H9 (cell line): ENCODE results near the gene AP2A2. TPM values are rescaled to one million over a fixed set of nuclear protein-coding genes. Genes with fewer than 3 reads are reported as not detected.

Experiments used
- DNase-seq: peaks from one replicate; pipeline ENCODE4 v3.0.0-alpha.2; 2017
- H2AFZ ChIP-seq: one replicate; pipeline ENCODE4 v1.6.1; 2013; ENCODE audit warnings: mild to moderate bottlenecking, low read length, control low read depth, moderate library complexity
- H2AK5ac ChIP-seq: 2 replicates; pipeline ENCODE4 v1.6.1; 2013; ENCODE audit warnings: low read length, control low read depth, mixed read lengths; ENCODE audit not compliant: insufficient read length
- H2BK120ac ChIP-seq: one replicate; pipeline ENCODE4 v1.6.1; 2013; ENCODE audit warnings: low read depth, mild to moderate bottlenecking, low read length, control low read depth, inconsistent platforms; ENCODE audit not compliant: poor library complexity, severe bottlenecking
- H2BK12ac ChIP-seq: 2 replicates; pipeline ENCODE4 v1.6.1; 2013; ENCODE audit warnings: low read length, control low read depth, mixed read lengths, low read depth; ENCODE audit not compliant: insufficient read length
- H2BK15ac ChIP-seq: 2 replicates; pipeline ENCODE4 v1.6.1; 2013; ENCODE audit warnings: low read depth, low read length, control low read depth
- H2BK20ac ChIP-seq: one replicate; pipeline ENCODE4 v1.6.1; 2013; ENCODE audit warnings: low read depth, mild to moderate bottlenecking, low read length, control low read depth, inconsistent platforms; ENCODE audit not compliant: poor library complexity, severe bottlenecking
- H2BK5ac ChIP-seq: 2 replicates; pipeline ENCODE4 v1.6.1; 2013; ENCODE audit warnings: low read length, control low read depth, mixed read lengths; ENCODE audit not compliant: insufficient read length
- H3K14ac ChIP-seq: 2 replicates; pipeline ENCODE4 v1.6.1; 2013; ENCODE audit warnings: low read length, control low read depth; ENCODE audit not compliant: insufficient read depth
- H3K18ac ChIP-seq: 2 replicates; pipeline ENCODE4 v1.6.1; 2013; ENCODE audit warnings: low read depth, mild to moderate bottlenecking, mixed read lengths, low read length, control low read depth; ENCODE audit not compliant: insufficient read length
- H3K23ac ChIP-seq: 2 replicates; pipeline ENCODE4 v1.6.1; 2013; ENCODE audit warnings: low read length, control low read depth, mixed read lengths, low read depth; ENCODE audit not compliant: insufficient read length
- H3K23me2 ChIP-seq: 2 replicates; pipeline ENCODE4 v1.6.1; 2013; ENCODE audit warnings: low read depth, mild to moderate bottlenecking, mixed read lengths, low read length, control low read depth; ENCODE audit not compliant: insufficient read length, poor library complexity, severe bottlenecking
- H3K27ac ChIP-seq: 2 replicates; pipeline ENCODE4 v1.5.1; 2013; ENCODE audit warnings: low read length, control low read depth, mixed read lengths, low read depth; ENCODE audit not compliant: insufficient read length
- H3K27me3 ChIP-seq: 2 replicates; pipeline ENCODE4 v1.6.1; 2013; ENCODE audit warnings: low read length, control low read depth, inconsistent platforms; ENCODE audit not compliant: insufficient read depth
- H3K4ac ChIP-seq: 2 replicates; pipeline ENCODE4 v1.6.1; 2013; ENCODE audit warnings: low read depth, mild to moderate bottlenecking, control low read depth, inconsistent platforms, low read length, moderate library complexity
- H3K4me1 ChIP-seq: 2 replicates; pipeline ENCODE4 v1.6.1; 2013; ENCODE audit warnings: low read length, control low read depth, inconsistent platforms; ENCODE audit not compliant: insufficient read depth
- H3K4me2 ChIP-seq: 2 replicates; pipeline ENCODE4 v1.6.1; 2013; ENCODE audit warnings: low read length, control low read depth, mixed read lengths; ENCODE audit not compliant: insufficient read length, insufficient read depth
- H3K56ac ChIP-seq: 2 replicates; pipeline ENCODE4 v1.6.1; 2013; ENCODE audit warnings: low read depth, mild to moderate bottlenecking, mixed read lengths, low read length, control low read depth; ENCODE audit not compliant: insufficient read length
- H3K79me1 ChIP-seq: 2 replicates; pipeline ENCODE4 v1.6.1; 2013; ENCODE audit warnings: low read depth, mild to moderate bottlenecking, moderate library complexity, low read length, control low read depth, inconsistent platforms; ENCODE audit not compliant: insufficient read depth, poor library complexity, severe bottlenecking
- H3K79me2 ChIP-seq: 2 replicates; pipeline ENCODE4 v1.6.1; 2013; ENCODE audit warnings: low read length, control low read depth, inconsistent platforms; ENCODE audit not compliant: insufficient read depth
- H3K9ac ChIP-seq: 2 replicates; pipeline ENCODE4 v1.6.1; 2013; ENCODE audit warnings: low read length, control low read depth, mixed read lengths; ENCODE audit not compliant: insufficient read length; ENCODE audit errors: extremely low read depth
- H3K9me3 ChIP-seq: one replicate; pipeline ENCODE4 v1.6.1; 2013; ENCODE audit warnings: low read depth, low read length, inconsistent platforms; ENCODE audit not compliant: control insufficient read depth
- H3T11ph ChIP-seq: one replicate; pipeline ENCODE4 v1.6.1; 2013; ENCODE audit warnings: mild to moderate bottlenecking, low read length, control low read depth, inconsistent platforms
- H4K20me1 ChIP-seq: one replicate; pipeline ENCODE4 v1.6.1; 2013; ENCODE audit not compliant: control insufficient read depth, insufficient read length, insufficient read depth
- H4K5ac ChIP-seq: 2 replicates; pipeline ENCODE4 v1.6.1; 2013; ENCODE audit warnings: low read depth, mild to moderate bottlenecking, mixed read lengths, low read length, control low read depth; ENCODE audit not compliant: insufficient read length
- H4K8ac ChIP-seq: replicated peaks from 2 replicates; pipeline ENCODE4 v1.6.1; 2013; ENCODE audit warnings: low read length, control low read depth, mixed read lengths, low read depth; ENCODE audit not compliant: insufficient read length
- H4K91ac ChIP-seq: 2 replicates; pipeline ENCODE4 v1.6.1; 2013; ENCODE audit warnings: low read depth, mild to moderate bottlenecking, moderate library complexity, mixed read lengths, low read length, control low read depth; ENCODE audit not compliant: insufficient read length
- H3K27ac Mint-ChIP-seq, 3 experiments: 2 replicates in 2 of 3; 3 replicates in 1 of 3; pipeline ENCODE4 v1.8.0; 2020 to 2021; ENCODE audit warnings: mixed read lengths in 3 of 3, mild to moderate bottlenecking in 1 of 3, moderate library complexity in 1 of 3
- H3K27me3 Mint-ChIP-seq: 2 replicates; pipeline ENCODE4 v1.8.0; 2021; ENCODE audit warnings: low read depth, mild to moderate bottlenecking, moderate library complexity, mixed read lengths
- H3K36me3 Mint-ChIP-seq, 3 experiments: 2 replicates in 2 of 3; 3 replicates in 1 of 3; pipeline ENCODE4 v1.8.0; 2020 to 2021; ENCODE audit warnings: low read depth in 3 of 3, mixed read lengths in 3 of 3; ENCODE audit not compliant: insufficient read depth in 1 of 3
- H3K4me1 Mint-ChIP-seq, 2 experiments: 2 replicates each; pipeline ENCODE4 v1.8.0; 2020; ENCODE audit warnings: mixed read lengths in 2 of 2
- H3K4me3 Mint-ChIP-seq, 2 experiments: 2 replicates in 1 of 2; 3 replicates in 1 of 2; pipeline ENCODE4 v1.8.0; 2020 to 2021; ENCODE audit warnings: mild to moderate bottlenecking in 2 of 2, mixed read lengths in 2 of 2, moderate library complexity in 1 of 2
- H3K9me3 Mint-ChIP-seq, 2 experiments: 2 replicates in 1 of 2; 3 replicates in 1 of 2; pipeline ENCODE4 v1.8.0; 2020; ENCODE audit warnings: mild to moderate bottlenecking in 2 of 2, mixed read lengths in 2 of 2, moderate library complexity in 1 of 2
- CTCF ChIP-seq: fragments of 200-600 bp; sonication (generic); conservative IDR thresholded peaks from 3 replicates; pipeline ENCODE4 v1.8.0; 2021; ENCODE audit warnings: antibody characterized with exemption, mild to moderate bottlenecking
- WGBS: extraction: QIAGEN DNeasy Blood & Tissue Kit; methylation state at CpG from one replicate; pipeline ENCODE4 v1.1.7; 2013; ENCODE audit warnings: missing lambda C conversion rate, low lambda C conversion rate, mixed read lengths; ENCODE audit not compliant: insufficient read length; ENCODE audit errors: extremely low coverage; 5-methylcytosine and 5-hydroxymethylcytosine counted together
- total RNA-seq: library from RNA; stranded (reverse); gene quantifications from 2 replicates; pipeline ENCODE4 v1.2.1, GENCODE V29; 2021

AP2A2 gene
- total RNA-seq, 1 experiment from 2014 or later, result 53.7 TPM

GRCh38 chr11:900545-900944, 25.1 kb upstream of the AP2A2 start:
- no peak overlapping the region for H3K27ac ChIP-seq
- no peak overlapping the region for H2BK5ac ChIP-seq
- no peak overlapping the region for H2BK12ac ChIP-seq
- no peak overlapping the region for H3K4ac ChIP-seq
- H3K9ac ChIP-seq, result no peak overlapping the region
- peak overlapping the region in 1 of 3 experiments; percentile 48; a peak in 1 of 7 replicates for H3K27ac Mint-ChIP-seq
- H3K9me3 ChIP-seq, result no peaks in the 10 kb centered on the region
- H3K23me2 ChIP-seq, result no peaks in the 10 kb centered on the region
- no peaks in the 10 kb centered on the region for H4K20me1 ChIP-seq
- no peak overlapping the region for H3K14ac ChIP-seq
- no peaks in the 10 kb centered on the region for H3K79me2 ChIP-seq
- no peaks in the 10 kb centered on the region for H3K9me3 Mint-ChIP-seq
- no peaks in the 10 kb centered on the region for H3K4me1 Mint-ChIP-seq
- H3K4me1 ChIP-seq, result no peaks in the 10 kb centered on the region
- H3K23ac ChIP-seq, result no peak overlapping the region
- DNase-seq, result no peak
- no peak overlapping the region for H3K56ac ChIP-seq
- no peak overlapping the region for H4K91ac ChIP-seq
- H2BK15ac ChIP-seq, result no peak overlapping the region
- H3T11ph ChIP-seq, result no peak overlapping the region
- no peak overlapping the region for H2AFZ ChIP-seq
- H2BK120ac ChIP-seq, result no peak overlapping the region
- H2BK20ac ChIP-seq, result no peak overlapping the region
- no peak overlapping the region for H3K18ac ChIP-seq
- H3K27me3 Mint-ChIP-seq, result no peaks in the 10 kb centered on the region
- no peak overlapping the region for H3K4me3 Mint-ChIP-seq
- H3K36me3 Mint-ChIP-seq, result peaks cover 31 to 67% (median 55%) of the 10 kb centered on the region in 3 experiments; a peak in 6 of 7 replicates
- H3K79me1 ChIP-seq, result no peaks in the 10 kb centered on the region
- no peak overlapping the region for H2AK5ac ChIP-seq
- TF ChIP-seq CTCF, result no peak
- no peak overlapping the region for H4K5ac ChIP-seq
- H4K8ac ChIP-seq, result no peak overlapping the region
- H3K4me2 ChIP-seq, result no peak overlapping the region
- no CpG with 5 or more reads among the region's 7 CpGs for WGBS
- no peaks in the 10 kb centered on the region for H3K27me3 ChIP-seq
